A673 (cell line): Measurements from ENCODE around the gene FAM168B. TPM values are rescaled to one million over a fixed set of nuclear protein-coding genes. Genes with fewer than 3 reads are reported as not detected.

Experiments used
- BruUV-seq: library from RNA; stranded (reverse); fragments of 400-500 nt; replicated peaks from 2 replicates; lab custom pipeline; 2021; lab: Mats Ljungman, UMichigan
- CTCF ChIA-PET: fragments of 300-600 bp; sonication (Branson Sonifier 250); formaldehyde crosslinking; loops from one replicate; lab custom pipeline; 2022; ENCODE audit warnings: antibody characterized with exemption; lab: Charles Lee
- POLR2A ChIA-PET: fragments of 300-600 bp; sonication (Branson Sonifier 250); formaldehyde crosslinking; loops from one replicate; lab custom pipeline; 2022; ENCODE audit warnings: antibody characterized with exemption; ENCODE audit not compliant: low non-redundant PET; lab: Charles Lee
- DNase-seq: peaks from one replicate; pipeline ENCODE4 v3.0.0-alpha.2; 2015; ENCODE audit warnings: low spot score
- H3K27ac ChIP-seq: fragments of 200-600 bp; sonication (generic); 2 replicates; pipeline ENCODE4 v1.5.1; 2016; ENCODE audit warnings: mixed run types, low read depth, mild to moderate bottlenecking, mixed read lengths, antibody characterized with exemption, low read length; ENCODE audit not compliant: poor library complexity, severe bottlenecking
- H3K27me3 ChIP-seq: fragments of 200-600 bp; sonication (generic); replicated peaks from 2 replicates; pipeline ENCODE4 v1.6.1; 2017; ENCODE audit warnings: mixed run types, low read depth, mild to moderate bottlenecking, mixed read lengths, antibody characterized with exemption, low read length; ENCODE audit not compliant: insufficient read depth, poor library complexity
- H3K36me3 ChIP-seq: fragments of 200-600 bp; sonication (generic); 2 replicates; pipeline ENCODE4 v1.6.1; 2016; ENCODE audit warnings: mixed run types, mild to moderate bottlenecking, mixed read lengths, antibody characterized with exemption, low read length; ENCODE audit not compliant: insufficient read depth, poor library complexity, severe bottlenecking
- H3K4me1 ChIP-seq: fragments of 200-600 bp; sonication (generic); 2 replicates; pipeline ENCODE4 v1.6.1; 2017; ENCODE audit warnings: mixed run types, mild to moderate bottlenecking, mixed read lengths, antibody characterized with exemption, low read length; ENCODE audit not compliant: insufficient read depth, poor library complexity, severe bottlenecking
- H3K4me3 ChIP-seq: fragments of 200-600 bp; sonication (generic); 2 replicates; pipeline ENCODE4 v1.5.1; 2016; ENCODE audit warnings: low read depth, mixed run types, mild to moderate bottlenecking, mixed read lengths, low read length; ENCODE audit not compliant: poor library complexity, severe bottlenecking
- H3K9me3 ChIP-seq: fragments of 200-600 bp; sonication (generic); 2 replicates; pipeline ENCODE4 v1.6.1; 2016; ENCODE audit warnings: mixed run types, low read depth, mild to moderate bottlenecking, mixed read lengths, antibody characterized with exemption, low read length; ENCODE audit not compliant: poor library complexity, severe bottlenecking
- CTCF ChIP-seq: fragments of 300-800, 200-600 bp; sonication (generic); conservative IDR thresholded peaks from 2 replicates; pipeline ENCODE4 v1.5.1; 2017; ENCODE audit warnings: low read depth, mild to moderate bottlenecking, antibody characterized with exemption, low read length, moderate library complexity, mixed read lengths
- EZH2 ChIP-seq: fragments of 200-600 bp; sonication (generic); IDR thresholded peaks from 2 replicates; pipeline ENCODE4 v1.6.1; 2017; ENCODE audit warnings: borderline replicate concordance, low read depth, mild to moderate bottlenecking, mixed read lengths, antibody characterized with exemption, low read length; ENCODE audit not compliant: poor library complexity, severe bottlenecking
- intact Hi-C: fragments of 100-400 bp; cut with micrococcal nuclease; formaldehyde crosslinking; loops from one replicate; pipeline ENCODE4 v1.10.0; 2022; ENCODE audit not compliant: unreplicated experiment
- total RNA-seq: library from RNA; stranded (reverse); gene quantifications from 2 replicates; pipeline ENCODE4 v1.2.3, GENCODE V29; 2021

The FAM168B gene
- total RNA-seq, 1 experiment from 2014 or later = 149 TPM

- intact Hi-C loops = no loop called here
- no peaks in the 10 kb centered on the region for H3K4me1 ChIP-seq
- H3K27ac ChIP-seq = no peak overlapping the region
- TF ChIP-seq CTCF (no peak), EZH2 (no peak)
- CTCF ChIA-PET = no interaction called here
- DNase-seq = no peak
- H3K4me3 ChIP-seq = no peak overlapping the region
- peaks cover 26% of the 10 kb centered on the region for H3K36me3 ChIP-seq
- BruUV-seq = no TSS peak
- no peaks in the 10 kb centered on the region for H3K27me3 ChIP-seq
- H3K9me3 ChIP-seq = no peaks in the 10 kb centered on the region
- POLR2A ChIA-PET = no interaction called here
Observed at GRCh38 chr2:131045286-131046027, 47.8 kb downstream of the FAM168B start.

GRCh38 chr2:131044757-131045150 lies 48.5 kb downstream of the FAM168B start:
- TF ChIP-seq CTCF = no peak
- no peak for TF ChIP-seq EZH2
- Histone ChIP-seq H3K9me3 (no peaks in the 10 kb centered on the region), H3K27ac (no peak overlapping the region), H3K27me3 (no peaks in the 10 kb centered on the region), H3K4me3 (no peak overlapping the region), H3K36me3 (peaks cover 19% of the 10 kb centered on the region), H3K4me1 (no peaks in the 10 kb centered on the region)
- intact Hi-C loops = no loop called here
- ChIA-PET CTCF (no interaction called here), POLR2A (no interaction called here)
- no peak for DNase-seq
- BruUV-seq = no TSS peak

GRCh38 chr2:131044075-131044756 lies 49.0 kb downstream of the FAM168B start:
- TF ChIP-seq EZH2 (no peak), CTCF (no peak)
- H3K27me3 ChIP-seq = no peaks in the 10 kb centered on the region
- no peak for DNase-seq
- H3K36me3 ChIP-seq = peaks cover 14% of the 10 kb centered on the region
- no peak overlapping the region for H3K4me3 ChIP-seq
- intact Hi-C loops = no loop called here
- ChIA-PET POLR2A (no interaction called here), CTCF (no interaction called here)
- no TSS peak for BruUV-seq
- no peaks in the 10 kb centered on the region for H3K9me3 ChIP-seq
- no peaks in the 10 kb centered on the region for H3K4me1 ChIP-seq
- H3K27ac ChIP-seq = no peak overlapping the region
